ENCODE results near the gene GNAT3. TPM values are rescaled to one million over a fixed set of nuclear protein-coding genes. Genes with fewer than 3 reads are reported as not detected.
A peak's percentile ranks its signal among the peaks of the same experiment; 100 is the strongest.

Gene GNAT3
- total RNA-seq, 4 donors from 2014 or later: 1.5 to 2.1 TPM; not detected in 2

- Histone ChIP-seq H3K36me3 (no peaks in the 10 kb centered on the region), H3K27ac (no peak overlapping the region), H3K9me3 (no peaks in the 10 kb centered on the region), H3K4me1 (no peaks in the 10 kb centered on the region), H3K27me3 (no peaks in the 10 kb centered on the region), H3K4me3 (no peak overlapping the region)
- TF ChIP-seq POLR2A (IDR thresholded peaks at IDR 0.05) (no peak), CTCF (IDR thresholded peaks at IDR 0.05) (no peak)
- no peak for DNase-seq
Measured at GRCh38 chr7:80505900-80506500, 5.9 kb downstream of the GNAT3 start.

GRCh38 chr7:80500325-80500724 lies 11.5 kb downstream of the GNAT3 start:
- no peak for DNase-seq
- H3K27me3 ChIP-seq: no peaks in the 10 kb centered on the region
- H3K9me3 ChIP-seq: no peaks in the 10 kb centered on the region
- H3K36me3 ChIP-seq: no peaks in the 10 kb centered on the region
- no peak overlapping the region for H3K27ac ChIP-seq
- no peaks in the 10 kb centered on the region for H3K4me1 ChIP-seq
- no peak overlapping the region for H3K4me3 ChIP-seq
- TF ChIP-seq CTCF (IDR thresholded peaks at IDR 0.05) (no peak), POLR2A (IDR thresholded peaks at IDR 0.05) (no peak)

GRCh38 chr7:80499350-80499953 lies 12.4 kb downstream of the GNAT3 start:
- Histone ChIP-seq H3K4me1 (no peaks in the 10 kb centered on the region), H3K36me3 (no peaks in the 10 kb centered on the region), H3K9me3 (no peaks in the 10 kb centered on the region), H3K4me3 (no peak overlapping the region), H3K27me3 (no peaks in the 10 kb centered on the region), H3K27ac (peak overlapping the region in 1 of 4 donors; percentile 37)
- TF ChIP-seq POLR2A (IDR thresholded peaks at IDR 0.05) (no peak), CTCF (IDR thresholded peaks at IDR 0.05) (no peak)
- peak in 1 of 3 donors; percentile 63 for DNase-seq

- DNase-seq: no peak
- H3K27ac ChIP-seq: peak overlapping the region in 1 of 4 donors; percentile 37
- H3K36me3 ChIP-seq: no peaks in the 10 kb centered on the region
- H3K4me1 ChIP-seq: no peaks in the 10 kb centered on the region
- H3K4me3 ChIP-seq: no peak overlapping the region
- no peaks in the 10 kb centered on the region for H3K9me3 ChIP-seq
- H3K27me3 ChIP-seq: no peaks in the 10 kb centered on the region
- no peak for TF ChIP-seq CTCF (IDR thresholded peaks at IDR 0.05)
- no peak for TF ChIP-seq POLR2A (IDR thresholded peaks at IDR 0.05)
Measured at GRCh38 chr7:80498481-80499349, 13.1 kb downstream of the GNAT3 start.

GRCh38 chr7:80496586-80496985 lies 15.3 kb downstream of the GNAT3 start:
- H3K36me3 ChIP-seq: no peaks in the 10 kb centered on the region
- DNase-seq: no peak
- H3K4me1 ChIP-seq: no peaks in the 10 kb centered on the region
- no peak overlapping the region for H3K4me3 ChIP-seq
- TF ChIP-seq POLR2A (IDR thresholded peaks at IDR 0.05) (no peak), CTCF (IDR thresholded peaks at IDR 0.05) (no peak)
- no peaks in the 10 kb centered on the region for H3K27me3 ChIP-seq
- no peak overlapping the region for H3K27ac ChIP-seq
- H3K9me3 ChIP-seq: no peaks in the 10 kb centered on the region

Data from Peyer's patch (tissue), 4 donors.